Panc1 (cell line): ENCODE results near the gene RIC8B. TPM values are rescaled to one million over a fixed set of nuclear protein-coding genes. Genes with fewer than 3 reads are reported as not detected.

ENCODE experiments used
- ATAC-seq: fragments of 200-7000 bp; cut with Tn5 transposase; 2 replicates; pipeline ENCODE4 v1.9.1; 2020; ENCODE audit warnings: mild to moderate bottlenecking, moderate library complexity
- BruUV-seq: library from RNA; stranded (reverse); fragments of 400-500 nt; replicated peaks from 2 replicates; lab custom pipeline; 2021; lab: Mats Ljungman, UMichigan
- CTCF ChIA-PET: fragments of 300-600 bp; sonication (Branson Sonifier 250); formaldehyde crosslinking; loops from one replicate; lab custom pipeline; 2022; ENCODE audit warnings: antibody characterized with exemption; lab: Charles Lee
- POLR2A ChIA-PET: fragments of 300-600 bp; sonication (Branson Sonifier 250); formaldehyde crosslinking; loops from one replicate; lab custom pipeline; 2022; ENCODE audit warnings: antibody characterized with exemption; lab: Charles Lee
- DNase-seq: peaks from one replicate; pipeline ENCODE4 v3.0.0-alpha.2; 2010; ENCODE audit warnings: low read depth, low spot score
- H3K27ac ChIP-seq: 2 replicates; pipeline ENCODE4 v1.5.1; 2011; ENCODE audit warnings: mild to moderate bottlenecking, low read length, inconsistent platforms
- H3K27me3 ChIP-seq: fragments of 200-500 bp; sonication (Bioruptor generic); 2 replicates; pipeline ENCODE4 v1.6.0; 2014; ENCODE audit warnings: low read length, inconsistent platforms; ENCODE audit not compliant: control insufficient read depth, insufficient read depth
- H3K36me3 ChIP-seq: fragments of 200-500 bp; sonication (Bioruptor generic); 2 replicates; pipeline ENCODE4 v1.5.1; 2014; ENCODE audit warnings: inconsistent platforms, mild to moderate bottlenecking, low read length, moderate library complexity; ENCODE audit not compliant: control insufficient read depth, insufficient read depth
- H3K4me1 ChIP-seq: 2 replicates; pipeline ENCODE4 v1.5.1; 2011; ENCODE audit warnings: inconsistent platforms, mild to moderate bottlenecking, low read length, moderate library complexity; ENCODE audit not compliant: control insufficient read depth, insufficient read depth
- H3K4me3 ChIP-seq, 2 experiments: 2 replicates each; pipeline ENCODE4 v1.5.1; 2011 to 2012; ENCODE audit warnings: low read depth in 2 of 2, low read length in 2 of 2, mild to moderate bottlenecking in 2 of 2, inconsistent platforms in 1 of 2, moderate library complexity in 1 of 2
- H3K9me3 ChIP-seq: fragments of 200-500 bp; sonication (Bioruptor generic); 2 replicates; pipeline ENCODE4 v1.5.1; 2014; ENCODE audit warnings: low read depth, mild to moderate bottlenecking, inconsistent platforms, low read length, moderate library complexity; ENCODE audit not compliant: control insufficient read depth, insufficient read depth
- POLR2AphosphoS5 ChIP-seq: IDR thresholded peaks from 2 replicates; pipeline ENCODE4 v1.6.1; 2012; ENCODE audit warnings: mild to moderate bottlenecking, low read depth, low read length, moderate library complexity
- REST ChIP-seq, 2 experiments: IDR thresholded peaks; 2 replicates each; pipeline ENCODE4 v1.6.1; 2011 to 2012; ENCODE audit warnings: low read depth in 2 of 2, control low read depth in 1 of 2, low read length in 1 of 2, mild to moderate bottlenecking in 1 of 2, moderate library complexity in 1 of 2; ENCODE audit not compliant: insufficient read depth in 1 of 2
- SIN3A ChIP-seq: IDR thresholded peaks from 2 replicates; pipeline ENCODE4 v1.6.1; 2012; ENCODE audit warnings: low read depth, mild to moderate bottlenecking, low read length, moderate library complexity, borderline replicate concordance; ENCODE audit not compliant: insufficient read depth
- TCF7L2 ChIP-seq: IDR thresholded peaks from 2 replicates; pipeline ENCODE4 v1.6.1; 2011; ENCODE audit warnings: mild to moderate bottlenecking, low read depth, low read length, inconsistent platforms
- in situ Hi-C: cut with HindIII; loops from 2 replicates; pipeline ENCODE4 v1.10.0; 2016; ENCODE audit warnings: low sequenced_read_pairs, low pct_unique_long_range_greater_than_20kb
- intact Hi-C: fragments of 100-400 bp; cut with micrococcal nuclease; formaldehyde crosslinking; loops from one replicate; pipeline ENCODE4 v1.10.0; 2022; ENCODE audit not compliant: unreplicated experiment
- total RNA-seq: library from RNA; stranded (reverse); gene quantifications from one replicate; pipeline ENCODE4 v1.2.1, GENCODE V29; 2021; ENCODE audit not compliant: unreplicated experiment
- TF ChIP-seq, protein P1 (sequence below): fragments of 450-650 bp; IDR thresholded peaks from 2 replicates; pipeline ENCODE4 v1.5.1; 2017; ENCODE audit warnings: mild to moderate bottlenecking

The RIC8B gene
- total RNA-seq, 1 experiment from 2014 or later, result 16.1 TPM

- CTCF ChIA-PET, result no interaction called here
- intact Hi-C loops, result no loop called here
- no peak for TF ChIP-seq TCF7L2
- TF ChIP-seq POLR2AphosphoS5, result no peak
- TF ChIP-seq, protein P1, sequence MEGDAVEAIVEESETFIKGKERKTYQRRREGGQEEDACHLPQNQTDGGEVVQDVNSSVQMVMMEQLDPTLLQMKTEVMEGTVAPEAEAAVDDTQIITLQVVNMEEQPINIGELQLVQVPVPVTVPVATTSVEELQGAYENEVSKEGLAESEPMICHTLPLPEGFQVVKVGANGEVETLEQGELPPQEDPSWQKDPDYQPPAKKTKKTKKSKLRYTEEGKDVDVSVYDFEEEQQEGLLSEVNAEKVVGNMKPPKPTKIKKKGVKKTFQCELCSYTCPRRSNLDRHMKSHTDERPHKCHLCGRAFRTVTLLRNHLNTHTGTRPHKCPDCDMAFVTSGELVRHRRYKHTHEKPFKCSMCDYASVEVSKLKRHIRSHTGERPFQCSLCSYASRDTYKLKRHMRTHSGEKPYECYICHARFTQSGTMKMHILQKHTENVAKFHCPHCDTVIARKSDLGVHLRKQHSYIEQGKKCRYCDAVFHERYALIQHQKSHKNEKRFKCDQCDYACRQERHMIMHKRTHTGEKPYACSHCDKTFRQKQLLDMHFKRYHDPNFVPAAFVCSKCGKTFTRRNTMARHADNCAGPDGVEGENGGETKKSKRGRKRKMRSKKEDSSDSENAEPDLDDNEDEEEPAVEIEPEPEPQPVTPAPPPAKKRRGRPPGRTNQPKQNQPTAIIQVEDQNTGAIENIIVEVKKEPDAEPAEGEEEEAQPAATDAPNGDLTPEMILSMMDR, result no peak
- TF ChIP-seq SIN3A, result no peak
- TF ChIP-seq REST (IDR thresholded peaks at IDR 0.05; ENCODE audit: insufficient read depth in 1 of 2, low read depth in 2 of 2, low read length in 1 of 2), result no peak
- no TSS peak for BruUV-seq
- Histone ChIP-seq H3K27ac (no peak overlapping the region), H3K9me3 (no peaks in the 10 kb centered on the region), H3K36me3 (peaks cover 5% of the 10 kb centered on the region), H3K4me3 (no peak overlapping the region), H3K4me1 (no peaks in the 10 kb centered on the region), H3K27me3 (no peaks in the 10 kb centered on the region)
- DNase-seq (no peak), ATAC-seq (no peak)
- in situ Hi-C loops, result no loop called here
- POLR2A ChIA-PET, result no interaction called here
Measured at GRCh38 chr12:106855221-106855758, 80.8 kb downstream of the RIC8B start.

- in situ Hi-C loops, result no loop called here
Measured at GRCh38 chr12:106861984-106862916, 87.8 kb downstream of the RIC8B start.

More at GRCh38 chr12:106861984-106862916, 87.8 kb downstream of the RIC8B start:
- BruUV-seq, result no TSS peak
- Histone ChIP-seq H3K9me3 (no peaks in the 10 kb centered on the region), H3K4me1 (no peaks in the 10 kb centered on the region), H3K4me3 (no peak overlapping the region), H3K27me3 (no peaks in the 10 kb centered on the region), H3K27ac (no peak overlapping the region), H3K36me3 (peaks cover 3% of the 10 kb centered on the region)
- ATAC-seq (no peak), DNase-seq (no peak)
- ChIA-PET CTCF (no interaction called here), POLR2A (no interaction called here)
- intact Hi-C loops, result no loop called here
- TF ChIP-seq, protein P1, result no peak
- TF ChIP-seq REST (IDR thresholded peaks at IDR 0.05; ENCODE audit: insufficient read depth in 1 of 2, low read depth in 2 of 2, low read length in 1 of 2), result no peak
- TF ChIP-seq TCF7L2, result no peak
- no peak for TF ChIP-seq SIN3A
- TF ChIP-seq POLR2AphosphoS5, result no peak
